ENCODE measurements around the gene LIPH. TPM values are rescaled to one million over a fixed set of nuclear protein-coding genes. Genes with fewer than 3 reads are reported as not detected.

Gene LIPH
- under 1 TPM in 1 of 2 donors, not detected in 1; 0.62 TPM for total RNA-seq
- polyA plus RNA-seq: 1 to 10 TPM in 1 of 2 donors, under 1 TPM in 1; 0.77 to 3.6 TPM
- long read RNA-seq, donor 1: 0 reads
- long read RNA-seq, donor 2: 0 reads

DNA sequence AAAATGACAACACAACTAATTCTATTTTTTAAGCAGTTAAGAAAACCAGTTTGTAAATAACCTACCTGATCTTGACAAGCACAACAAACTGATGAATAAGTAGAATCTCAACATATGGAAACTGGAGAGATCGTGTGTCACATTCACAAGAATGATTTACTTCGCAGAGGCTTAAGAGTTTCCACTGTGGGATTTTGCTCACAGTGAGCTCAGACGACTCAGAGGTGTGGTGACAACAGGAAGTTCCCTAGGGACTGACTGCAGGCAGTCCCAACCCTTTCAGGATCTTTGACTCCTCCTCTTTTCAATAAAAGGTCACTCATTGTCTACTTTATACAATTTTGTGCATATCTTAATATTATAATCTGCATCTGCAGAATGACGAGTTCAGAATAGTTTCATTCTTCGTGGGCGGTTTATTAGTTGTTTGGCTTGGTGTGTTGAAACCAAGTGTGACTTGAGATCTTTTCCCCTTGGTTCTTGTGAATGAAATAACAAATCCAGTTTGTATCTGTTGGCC is at the start of gene LIPH:
Gene LIPH (minus strand): TSS at position 231 of the 520 bp plus-strand sequence. CDS start 117 bp downstream, at position 114.
- Histone ChIP-seq H3K9me3 (ENCODE audit: control insufficient read depth, low read length) (no peaks in the 10 kb centered on the region), H3K36me3 (ENCODE audit: control insufficient read depth in 1 of 2, insufficient read depth in 2 of 2, low read length in 1 of 2) (no peaks in the 10 kb centered on the region), H3K27me3 (ENCODE audit: control insufficient read depth in 1 of 2, insufficient read depth in 2 of 2, low read length in 1 of 2) (no peaks in the 10 kb centered on the region), H3K4me3 (ENCODE audit: low read length in 2 of 2) (no peak within 1 kb of the TSS), H3K27ac (ENCODE audit: low read depth in 1 of 2, low read length in 2 of 2) (no peak within 1 kb of the TSS), H3K4me1 (ENCODE audit: control insufficient read depth in 1 of 2, insufficient read depth in 2 of 2, low read length in 2 of 2) (no peaks in the 10 kb centered on the region)
- intact Hi-C loops (cut with DNase I): no loop called here
- DNase-seq: no peak
- ATAC-seq (ENCODE audit: low FRiP score): no peak
- WGBS, 2 donors: 25 to 26% methylated on average over 6 of the region's 6 CpGs

DNA sequence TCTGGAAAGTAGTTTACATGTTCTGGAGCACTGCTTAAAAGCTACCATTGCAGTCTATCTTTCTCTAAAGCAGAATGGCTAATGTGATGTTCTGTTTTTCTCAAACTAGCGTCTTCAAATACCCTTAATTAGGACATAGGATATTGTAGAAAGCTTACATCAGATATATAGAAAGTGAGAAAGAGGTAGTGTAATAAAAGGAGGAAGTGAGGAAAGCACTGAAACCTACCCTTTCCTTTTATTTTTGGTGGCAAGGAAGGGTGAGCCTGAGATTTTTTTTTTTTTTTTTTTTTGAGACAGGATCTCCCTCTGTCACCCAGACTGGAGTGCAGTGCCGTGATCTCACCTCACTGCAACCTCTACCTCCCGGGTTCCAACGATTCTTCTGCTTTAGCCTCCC is 43.1 kb upstream of the LIPH start:
- Histone ChIP-seq H3K27me3 (ENCODE audit: control insufficient read depth in 1 of 2, insufficient read depth in 2 of 2, low read length in 1 of 2) (no peaks in the 10 kb centered on the region), H3K9me3 (ENCODE audit: control insufficient read depth, low read length) (no peaks in the 10 kb centered on the region), H3K27ac (ENCODE audit: low read depth in 1 of 2, low read length in 2 of 2) (no peak overlapping the region), H3K4me1 (ENCODE audit: control insufficient read depth in 1 of 2, insufficient read depth in 2 of 2, low read length in 2 of 2) (no peaks in the 10 kb centered on the region), H3K4me3 (ENCODE audit: low read length in 2 of 2) (no peak overlapping the region), H3K36me3 (ENCODE audit: control insufficient read depth in 1 of 2, insufficient read depth in 2 of 2, low read length in 1 of 2) (peaks cover 0 to 2% of the 10 kb centered on the region in 2 donors)
- no peak for DNase-seq
- no peak for ATAC-seq (ENCODE audit: low FRiP score)
- WGBS, 2 donors: 92 to 95% methylated on average over 4 of the region's 4 CpGs
- intact Hi-C loops (cut with DNase I): no loop called here

GRCh38 chr3:185594073-185594472 is 41.7 kb upstream of the LIPH start:
- no peaks in the 10 kb centered on the region for H3K27me3 ChIP-seq (ENCODE audit: control insufficient read depth in 1 of 2, insufficient read depth in 2 of 2, low read length in 1 of 2)
- intact Hi-C loops (cut with DNase I): no loop called here
- H3K27ac ChIP-seq (ENCODE audit: low read depth in 1 of 2, low read length in 2 of 2): no peak overlapping the region
- peaks cover 0 to 2% of the 10 kb centered on the region in 2 donors for H3K36me3 ChIP-seq (ENCODE audit: control insufficient read depth in 1 of 2, insufficient read depth in 2 of 2, low read length in 1 of 2)
- 67 to 71% methylated on average over 3 of the region's 3 CpGs for WGBS, 2 donors
- H3K4me3 ChIP-seq (ENCODE audit: low read length in 2 of 2): no peak overlapping the region
- ATAC-seq (ENCODE audit: low FRiP score) (no peak), DNase-seq (no peak)
- H3K9me3 ChIP-seq (ENCODE audit: control insufficient read depth, low read length): no peaks in the 10 kb centered on the region
- no peaks in the 10 kb centered on the region for H3K4me1 ChIP-seq (ENCODE audit: control insufficient read depth in 1 of 2, insufficient read depth in 2 of 2, low read length in 2 of 2)

GRCh38 chr3:185586686-185587039 is 34.3 kb upstream of the LIPH start:
- H3K36me3 ChIP-seq (ENCODE audit: control insufficient read depth in 1 of 2, insufficient read depth in 2 of 2, low read length in 1 of 2): no peaks in the 10 kb centered on the region
- ATAC-seq (ENCODE audit: low FRiP score) (no peak), DNase-seq (no peak)
- peak overlapping the region in 1 of 2 donors; percentile 92 for H3K27ac ChIP-seq (ENCODE audit: low read depth in 1 of 2, low read length in 2 of 2)
- intact Hi-C loops (cut with DNase I): no loop called here
- H3K9me3 ChIP-seq (ENCODE audit: control insufficient read depth, low read length): no peaks in the 10 kb centered on the region
- WGBS, 2 donors: 0 to 1% methylated on average over 7 of the region's 7 CpGs
- no peaks in the 10 kb centered on the region for H3K27me3 ChIP-seq (ENCODE audit: control insufficient read depth in 1 of 2, insufficient read depth in 2 of 2, low read length in 1 of 2)
- peak overlapping the region; percentile 70 to 84 for H3K4me3 ChIP-seq (ENCODE audit: low read length in 2 of 2)
- H3K4me1 ChIP-seq (ENCODE audit: control insufficient read depth in 1 of 2, insufficient read depth in 2 of 2, low read length in 2 of 2): peaks cover 3 to 5% of the 10 kb centered on the region in 2 donors

DNA sequence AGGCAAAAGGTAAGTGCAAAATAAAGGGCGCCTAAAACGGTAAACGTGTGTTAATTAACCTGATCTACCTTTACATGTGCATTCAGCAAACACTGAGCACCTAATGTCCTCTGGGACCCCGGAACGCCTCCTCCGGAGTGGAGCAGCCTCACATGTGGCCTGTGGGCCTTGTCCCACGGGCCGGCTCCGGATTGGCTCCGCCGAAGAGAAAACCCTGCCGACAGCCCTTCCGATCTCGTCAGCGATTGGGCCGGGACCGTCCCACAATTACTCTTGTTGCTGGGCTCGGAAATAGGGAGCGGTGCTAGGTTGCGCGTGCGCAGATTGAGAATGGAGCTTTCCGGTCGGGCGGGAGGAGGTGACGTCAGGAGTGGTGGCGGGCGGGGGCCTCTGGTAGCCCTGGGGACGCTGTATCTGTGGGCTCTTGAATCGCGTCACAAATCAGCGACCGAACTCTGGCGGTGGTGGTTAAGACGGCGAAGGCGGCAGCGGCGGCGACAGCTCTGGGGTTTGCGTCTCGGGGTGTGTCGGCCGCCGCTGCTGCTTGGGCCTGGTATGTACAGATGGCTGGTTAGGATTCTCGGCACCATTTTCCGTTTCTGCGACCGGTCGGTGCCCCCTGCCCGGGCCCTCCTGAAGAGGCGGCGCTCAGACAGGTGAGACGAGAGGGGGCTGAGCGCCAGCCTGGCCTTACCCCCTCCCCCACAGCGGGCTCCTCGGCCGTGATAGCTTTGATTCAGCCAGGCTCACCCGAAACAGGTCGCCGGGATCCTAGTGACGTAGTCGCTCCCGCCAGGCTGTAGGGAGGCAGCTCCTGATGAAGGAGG is 33.7 kb upstream of the LIPH start, which contains the start of gene SENP2:
Gene SENP2 (plus strand): TSS at position 437 of the 827 bp plus-strand sequence. CDS start 119 bp downstream, at position 556.
- Histone ChIP-seq H3K4me1 (ENCODE audit: control insufficient read depth in 1 of 2, insufficient read depth in 2 of 2, low read length in 2 of 2) (peaks cover 3 to 5% of the 10 kb centered on the region in 2 donors), H3K27ac (ENCODE audit: low read depth in 1 of 2, low read length in 2 of 2) (peak within 1 kb of the TSS in 1 of 2 donors; percentile 92), H3K9me3 (ENCODE audit: control insufficient read depth, low read length) (no peaks in the 10 kb centered on the region), H3K36me3 (ENCODE audit: control insufficient read depth in 1 of 2, insufficient read depth in 2 of 2, low read length in 1 of 2) (no peaks in the 10 kb centered on the region), H3K4me3 (ENCODE audit: low read length in 2 of 2) (peak within 1 kb of the TSS; percentile 72 to 84), H3K27me3 (ENCODE audit: control insufficient read depth in 1 of 2, insufficient read depth in 2 of 2, low read length in 1 of 2) (no peaks in the 10 kb centered on the region)
- ATAC-seq (ENCODE audit: low FRiP score) (peak; percentile 99), DNase-seq (peak; percentile 100)
- 0% methylated on average over 64 of the region's 64 CpGs for WGBS, 2 donors
- intact Hi-C loops (cut with DNase I): no loop called here

DNA sequence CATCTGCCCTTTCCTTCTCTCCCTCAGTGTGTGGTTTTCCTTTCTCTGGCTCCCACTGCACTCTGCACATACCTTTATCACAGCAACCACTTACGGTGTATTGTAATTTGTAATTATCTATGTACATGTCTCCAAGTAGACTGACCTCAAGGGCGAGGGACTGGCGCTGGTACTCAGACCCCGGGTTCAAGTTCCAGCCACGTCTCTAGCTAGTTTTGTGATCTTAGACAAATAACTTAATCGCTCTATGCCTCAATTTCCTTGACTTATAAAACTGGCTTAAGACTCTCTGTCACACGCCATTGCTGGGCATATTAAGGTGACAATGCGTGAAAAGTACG is 33.1 kb upstream of the LIPH start:
- Histone ChIP-seq H3K9me3 (ENCODE audit: control insufficient read depth, low read length) (no peaks in the 10 kb centered on the region), H3K27ac (ENCODE audit: low read depth in 1 of 2, low read length in 2 of 2) (peak overlapping the region in 1 of 2 donors; percentile 20), H3K27me3 (ENCODE audit: control insufficient read depth in 1 of 2, insufficient read depth in 2 of 2, low read length in 1 of 2) (no peaks in the 10 kb centered on the region), H3K4me1 (ENCODE audit: control insufficient read depth in 1 of 2, insufficient read depth in 2 of 2, low read length in 2 of 2) (peaks cover 3 to 5% of the 10 kb centered on the region in 2 donors), H3K36me3 (ENCODE audit: control insufficient read depth in 1 of 2, insufficient read depth in 2 of 2, low read length in 1 of 2) (no peaks in the 10 kb centered on the region), H3K4me3 (ENCODE audit: low read length in 2 of 2) (peak overlapping the region; percentile 22 to 72)
- intact Hi-C loops (cut with DNase I): no loop called here
- 37% methylated on average over 9 of the region's 9 CpGs for WGBS, 2 donors
- no peak for DNase-seq
- ATAC-seq (ENCODE audit: low FRiP score): no peak

- DNase-seq (no peak), ATAC-seq (ENCODE audit: low FRiP score) (no peak)
- Histone ChIP-seq H3K4me3 (ENCODE audit: low read length in 2 of 2) (no peak overlapping the region), H3K4me1 (ENCODE audit: control insufficient read depth in 1 of 2, insufficient read depth in 2 of 2, low read length in 2 of 2) (peaks cover 3 to 5% of the 10 kb centered on the region in 2 donors), H3K27me3 (ENCODE audit: control insufficient read depth in 1 of 2, insufficient read depth in 2 of 2, low read length in 1 of 2) (no peaks in the 10 kb centered on the region), H3K9me3 (ENCODE audit: control insufficient read depth, low read length) (no peaks in the 10 kb centered on the region), H3K36me3 (ENCODE audit: control insufficient read depth in 1 of 2, insufficient read depth in 2 of 2, low read length in 1 of 2) (no peaks in the 10 kb centered on the region), H3K27ac (ENCODE audit: low read depth in 1 of 2, low read length in 2 of 2) (no peak overlapping the region)
- 88% methylated on average over 4 of the region's 4 CpGs for WGBS, 2 donors
- intact Hi-C loops (cut with DNase I): no loop called here
Measured at GRCh38 chr3:185584686-185585085, 32.3 kb upstream of the LIPH start.

DNA sequence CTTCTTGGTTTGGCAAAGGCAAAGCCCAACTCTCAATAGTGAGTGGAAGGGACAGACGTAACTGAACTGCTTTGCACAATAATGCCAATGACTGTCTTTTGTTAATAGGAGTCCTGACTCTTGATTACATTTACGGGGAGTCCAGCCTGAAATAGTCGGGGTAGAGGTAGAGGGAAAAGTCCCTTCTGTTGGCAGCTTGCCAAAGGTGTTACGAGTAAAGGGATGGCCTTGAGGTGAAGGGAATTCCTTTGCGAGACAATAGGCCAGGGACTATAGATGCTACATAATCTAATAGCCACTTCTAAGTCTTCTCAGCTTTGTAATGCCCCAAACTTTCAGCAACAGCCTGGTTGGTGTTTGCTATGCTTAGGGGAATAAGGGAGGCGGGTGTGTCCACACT is 31.5 kb upstream of the LIPH start:
- no peak overlapping the region for H3K27ac ChIP-seq (ENCODE audit: low read depth in 1 of 2, low read length in 2 of 2)
- H3K9me3 ChIP-seq (ENCODE audit: control insufficient read depth, low read length): no peaks in the 10 kb centered on the region
- DNase-seq (no peak), ATAC-seq (ENCODE audit: low FRiP score) (no peak)
- WGBS, 2 donors: 69 to 71% methylated on average over 6 of the region's 6 CpGs
- H3K27me3 ChIP-seq (ENCODE audit: control insufficient read depth in 1 of 2, insufficient read depth in 2 of 2, low read length in 1 of 2): no peaks in the 10 kb centered on the region
- no peaks in the 10 kb centered on the region for H3K36me3 ChIP-seq (ENCODE audit: control insufficient read depth in 1 of 2, insufficient read depth in 2 of 2, low read length in 1 of 2)
- intact Hi-C loops (cut with DNase I): no loop called here
- no peak overlapping the region for H3K4me3 ChIP-seq (ENCODE audit: low read length in 2 of 2)
- H3K4me1 ChIP-seq (ENCODE audit: control insufficient read depth in 1 of 2, insufficient read depth in 2 of 2, low read length in 2 of 2): peaks cover 3 to 5% of the 10 kb centered on the region in 2 donors

DNA sequence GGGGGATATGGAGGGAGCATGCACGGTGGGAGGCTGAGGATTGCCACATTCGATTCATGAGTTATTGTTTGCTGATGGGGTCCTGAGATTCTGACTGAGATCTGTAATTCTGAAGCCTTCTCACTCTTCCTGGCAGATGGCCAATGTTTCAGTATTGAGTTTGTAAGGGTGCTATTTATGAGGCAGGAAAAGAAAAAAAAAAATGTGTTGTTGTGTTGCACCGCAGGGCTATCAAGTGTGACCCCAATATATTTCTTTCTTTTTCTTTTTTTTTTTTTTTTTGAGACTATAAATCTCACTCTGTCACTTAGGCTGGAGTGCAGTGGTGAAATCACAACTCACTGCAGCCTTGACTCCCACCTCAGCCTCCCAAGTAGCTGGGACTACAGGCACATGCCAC is 30.5 kb upstream of the LIPH start:
- Histone ChIP-seq H3K27me3 (ENCODE audit: control insufficient read depth in 1 of 2, insufficient read depth in 2 of 2, low read length in 1 of 2) (no peaks in the 10 kb centered on the region), H3K4me3 (ENCODE audit: low read length in 2 of 2) (no peak overlapping the region), H3K9me3 (ENCODE audit: control insufficient read depth, low read length) (no peaks in the 10 kb centered on the region), H3K27ac (ENCODE audit: low read depth in 1 of 2, low read length in 2 of 2) (no peak overlapping the region), H3K4me1 (ENCODE audit: control insufficient read depth in 1 of 2, insufficient read depth in 2 of 2, low read length in 2 of 2) (peaks cover 0 to 3% of the 10 kb centered on the region in 2 donors), H3K36me3 (ENCODE audit: control insufficient read depth in 1 of 2, insufficient read depth in 2 of 2, low read length in 1 of 2) (no peaks in the 10 kb centered on the region)
- no peak for ATAC-seq (ENCODE audit: low FRiP score)
- intact Hi-C loops (cut with DNase I): no loop called here
- 28 to 40% methylated on average over 3 of the region's 3 CpGs for WGBS, 2 donors
- DNase-seq: no peak
